B cell (primary cell): ENCODE results near the gene THBS2. TPM values are rescaled to one million over a fixed set of nuclear protein-coding genes. Genes with fewer than 3 reads are reported as not detected.

Experiments
- ATAC-seq: fragments of 200-7000 bp; cut with Tn5 transposase; one replicate; pipeline ENCODE4 v1.10.0; 2021; ENCODE audit warnings: low read depth, mild to moderate bottlenecking, moderate number of reproducible peaks, moderate library complexity
- CTCF ChIA-PET: fragments of 350-600 bp; sonication (Branson Sonifier 250); formaldehyde crosslinking; loops from one replicate; lab custom pipeline; 2021; ENCODE audit warnings: antibody characterized with exemption, inconsistent platforms; lab: Charles Lee
- POLR2A ChIA-PET: fragments of 350-600 bp; sonication (Branson Sonifier 250); formaldehyde crosslinking; loops from one replicate; lab custom pipeline; 2021; ENCODE audit warnings: antibody characterized with exemption; lab: Charles Lee
- DNase-seq: peaks from one replicate; pipeline ENCODE4 v3.0.0; 2013
- H2AFZ ChIP-seq: 2 replicates; pipeline ENCODE4 v1.6.1; 2012; ENCODE audit warnings: mild to moderate bottlenecking, low read depth, low read length; ENCODE audit not compliant: insufficient read depth, poor library complexity, severe bottlenecking
- H3K27ac ChIP-seq, 2 donors: 1 replicate in 1 of 2; 2 replicates in 1 of 2; pipeline ENCODE4 v1.5.1; 2012 to 2013; ENCODE audit warnings: low read length in 2 of 2, mild to moderate bottlenecking in 2 of 2, moderate library complexity in 1 of 2
- H3K27me3 ChIP-seq, 4 experiments: fragments of 200-600 bp in 1 of 4; sonication (generic) in 1 of 4; replicated peaks in 1 of 4; 1 replicate in 2 of 4; 2 replicates in 2 of 4; pipeline versions ENCODE4 v1.6.1 to v1.7.0; 2013 to 2016; ENCODE audit warnings: low read length in 3 of 4, mild to moderate bottlenecking in 2 of 4, mixed read lengths in 1 of 4, moderate library complexity in 1 of 4; ENCODE audit not compliant: insufficient read depth in 4 of 4, control insufficient read depth in 3 of 4; ENCODE audit errors: control extremely low read depth in 1 of 4
- H3K36me3 ChIP-seq, 2 experiments: replicated peaks in 1 of 2; 1 replicate in 1 of 2; 2 replicates in 1 of 2; pipeline versions ENCODE4 v1.6.1 to v1.7.1; 2013; ENCODE audit warnings: low read length in 1 of 2; ENCODE audit not compliant: insufficient read depth in 2 of 2, control insufficient read depth in 1 of 2; ENCODE audit errors: control extremely low read depth in 1 of 2, extremely low read depth in 1 of 2
- H3K4me1 ChIP-seq, 2 donors: fragments of 200-600 bp in 1 of 2; sonication (generic) in 1 of 2; 1 replicate in 1 of 2; 2 replicates in 1 of 2; pipeline versions ENCODE4 v1.5.1 to v1.6.1; 2013 to 2017; ENCODE audit warnings: low read length in 2 of 2; ENCODE audit not compliant: control insufficient read depth in 2 of 2, insufficient read depth in 2 of 2
- H3K4me2 ChIP-seq: replicated peaks from 2 replicates; pipeline ENCODE3; 2012; ENCODE audit warnings: mild to moderate bottlenecking, low read depth, low read length; ENCODE audit not compliant: poor library complexity, severe bottlenecking
- H3K4me3 ChIP-seq, 5 experiments: fragments of 200-600 bp in 1 of 5; sonication (generic) in 1 of 5; 1 replicate in 3 of 5; 2 replicates in 2 of 5; pipeline versions ENCODE4 v1.5.1 to v1.7.0; 2011 to 2016; ENCODE audit warnings: low read length in 4 of 5, mild to moderate bottlenecking in 4 of 5, low read depth in 2 of 5, control low read depth in 1 of 5, moderate library complexity in 1 of 5; ENCODE audit not compliant: insufficient read depth in 1 of 5; ENCODE audit errors: control extremely low read depth in 1 of 5, extremely low read depth in 1 of 5
- H3K79me2 ChIP-seq: fragments of 200-600 bp; sonication (generic); one replicate; pipeline ENCODE4 v1.6.0; 2016; ENCODE audit warnings: low read length; ENCODE audit not compliant: control insufficient read depth, insufficient read depth
- H3K9ac ChIP-seq: fragments of 200-600 bp; sonication (generic); 2 replicates; pipeline ENCODE4 v1.6.1; 2017; ENCODE audit warnings: mild to moderate bottlenecking, low read length, moderate library complexity
- H3K9me3 ChIP-seq, 3 donors: one replicate each; pipeline versions ENCODE4 v1.6.1 to v1.7.1; 2013; ENCODE audit warnings: low read length in 2 of 3; ENCODE audit not compliant: control insufficient read depth in 2 of 3, insufficient read depth in 1 of 3; ENCODE audit errors: control extremely low read depth in 1 of 3
- H4K20me1 ChIP-seq: 2 replicates; pipeline ENCODE4 v1.6.0; 2012; ENCODE audit warnings: mild to moderate bottlenecking, low read length; ENCODE audit not compliant: insufficient read depth, control insufficient read depth, poor library complexity, severe bottlenecking
- H3K27ac Mint-ChIP-seq: one replicate; pipeline ENCODE4 v1.8.0; 2021; ENCODE audit warnings: mixed read lengths
- H3K27me3 Mint-ChIP-seq: one replicate; pipeline ENCODE4 v1.8.0; 2021; ENCODE audit warnings: mixed read lengths
- H3K4me1 Mint-ChIP-seq: one replicate; pipeline ENCODE4 v1.8.0; 2021; ENCODE audit warnings: mixed read lengths
- H3K4me3 Mint-ChIP-seq: one replicate; pipeline ENCODE4 v1.8.0; 2021; ENCODE audit warnings: mixed read lengths
- H3K9me3 Mint-ChIP-seq: one replicate; pipeline ENCODE4 v1.8.0; 2022; ENCODE audit warnings: mixed read lengths; ENCODE audit not compliant: insufficient read depth
- CTCF ChIP-seq: fragments of 200-600 bp; IDR thresholded peaks from one replicate; pipeline ENCODE4 v1.8.0; 2022; ENCODE audit warnings: antibody characterized with exemption, mild to moderate bottlenecking
- EZH2 ChIP-seq: IDR thresholded peaks from 2 replicates; pipeline ENCODE4 v1.6.1; 2012; ENCODE audit warnings: borderline replicate concordance, low read depth, mild to moderate bottlenecking, moderate library complexity, low read length; ENCODE audit not compliant: insufficient read depth, poor library complexity, severe bottlenecking
- WGBS: methylation state at CpG from one replicate; pipeline ENCODE4 v1.1.5; 2013; ENCODE audit warnings: missing lambda C conversion rate; ENCODE audit not compliant: insufficient coverage; 5-methylcytosine and 5-hydroxymethylcytosine counted together
- intact Hi-C: fragments of 100-400 bp; cut with micrococcal nuclease; formaldehyde crosslinking; loops from one replicate; pipeline ENCODE4 v1.10.0; 2022
- polyA plus RNA-seq: library from polyadenylated mRNA; depleted of rRNA; stranded (reverse); fragments of >200 nt; gene quantifications from 2 replicates; pipeline ENCODE4 v1.2.3, GENCODE V29; 2012
- total RNA-seq, 2 donors: library from RNA; stranded (reverse); fragments of 120-200 nt in 1 of 2; gene quantifications; 1 replicate in 1 of 2; 2 replicates in 1 of 2; pipeline versions ENCODE4 v1.2.3 to v1.2.4, GENCODE V29; 2013 to 2022

The THBS2 gene
- total and polyA plus RNA-seq, 2 donors (not counting 1 experiment from before 2014, with no cell fraction given) = not detected

GRCh38 chr6:169286961-169287360, 33.3 kb upstream of the THBS2 start:
- Mint-ChIP-seq H3K4me3 (no peak overlapping the region), H3K27me3 (no peaks in the 10 kb centered on the region), H3K9me3 (no peaks in the 10 kb centered on the region), H3K27ac (no peak overlapping the region), H3K4me1 (no peaks in the 10 kb centered on the region)
- H3K9ac ChIP-seq = no peak overlapping the region
- no peaks in the 10 kb centered on the region for H3K36me3 ChIP-seq
- no peaks in the 10 kb centered on the region for H3K9me3 ChIP-seq
- H3K27me3 ChIP-seq = no peaks in the 10 kb centered on the region
- DNase-seq (no peak), ATAC-seq (no peak)
- no peak overlapping the region for H2AFZ ChIP-seq
- intact Hi-C loops = no loop called here
- CTCF ChIA-PET = no interaction called here
- TF ChIP-seq CTCF (no peak), EZH2 (no peak)
- no peaks in the 10 kb centered on the region for H4K20me1 ChIP-seq
- H3K4me1 ChIP-seq = no peaks in the 10 kb centered on the region
- H3K4me3 ChIP-seq = no peak overlapping the region
- H3K4me2 ChIP-seq = no peak overlapping the region
- no peak overlapping the region for H3K27ac ChIP-seq
- H3K79me2 ChIP-seq = no peaks in the 10 kb centered on the region
- WGBS = 83% methylated on average over 4 of the region's 7 CpGs
- POLR2A ChIA-PET = no interaction called here

GRCh38 chr6:169285165-169285564, 31.5 kb upstream of the THBS2 start:
- Histone ChIP-seq H3K79me2 (no peaks in the 10 kb centered on the region), H3K4me2 (no peak overlapping the region), H3K4me1 (no peaks in the 10 kb centered on the region), H3K4me3 (no peak overlapping the region), H3K27ac (no peak overlapping the region), H2AFZ (no peak overlapping the region), H3K36me3 (no peaks in the 10 kb centered on the region), H3K27me3 (no peaks in the 10 kb centered on the region), H3K9me3 (no peaks in the 10 kb centered on the region), H4K20me1 (no peaks in the 10 kb centered on the region), H3K9ac (no peak overlapping the region)
- Mint-ChIP-seq H3K4me1 (no peaks in the 10 kb centered on the region), H3K4me3 (no peak overlapping the region), H3K9me3 (no peaks in the 10 kb centered on the region), H3K27me3 (no peaks in the 10 kb centered on the region), H3K27ac (no peak overlapping the region)
- TF ChIP-seq CTCF = no peak
- TF ChIP-seq EZH2 = no peak
- POLR2A ChIA-PET = no interaction called here
- WGBS = 89% methylated on average over 3 of the region's 3 CpGs
- intact Hi-C loops = no loop called here
- CTCF ChIA-PET = no interaction called here
- DNase-seq = no peak
- no peak for ATAC-seq
